ENCODE results near the gene SOX2.

The SOX2 gene

GRCh38 chr3:181705086-181705480 lies 6.6 kb upstream of the SOX2 start:
- no peak for DNase-seq

DNA sequence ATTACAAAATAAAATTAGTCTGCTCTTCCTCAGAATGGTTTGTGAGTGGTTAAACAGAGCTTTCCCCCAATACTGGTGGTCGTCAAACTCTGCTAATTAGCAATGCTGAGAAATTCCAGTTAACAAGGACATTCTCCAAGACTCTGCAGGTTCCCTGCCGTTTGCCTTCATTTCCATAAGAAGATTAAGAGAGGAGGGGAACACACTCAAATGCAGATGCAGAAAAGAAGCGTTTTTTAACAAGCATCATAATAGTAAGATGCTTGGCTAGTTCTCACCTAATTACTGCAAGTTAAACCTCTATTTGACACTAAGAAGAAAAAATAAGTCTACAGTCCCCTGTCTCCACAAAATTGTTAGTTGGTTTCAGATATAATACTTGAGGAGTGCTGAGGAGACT lies 3.7 kb upstream of the SOX2 start:
- DNase-seq = no peak

DNA sequence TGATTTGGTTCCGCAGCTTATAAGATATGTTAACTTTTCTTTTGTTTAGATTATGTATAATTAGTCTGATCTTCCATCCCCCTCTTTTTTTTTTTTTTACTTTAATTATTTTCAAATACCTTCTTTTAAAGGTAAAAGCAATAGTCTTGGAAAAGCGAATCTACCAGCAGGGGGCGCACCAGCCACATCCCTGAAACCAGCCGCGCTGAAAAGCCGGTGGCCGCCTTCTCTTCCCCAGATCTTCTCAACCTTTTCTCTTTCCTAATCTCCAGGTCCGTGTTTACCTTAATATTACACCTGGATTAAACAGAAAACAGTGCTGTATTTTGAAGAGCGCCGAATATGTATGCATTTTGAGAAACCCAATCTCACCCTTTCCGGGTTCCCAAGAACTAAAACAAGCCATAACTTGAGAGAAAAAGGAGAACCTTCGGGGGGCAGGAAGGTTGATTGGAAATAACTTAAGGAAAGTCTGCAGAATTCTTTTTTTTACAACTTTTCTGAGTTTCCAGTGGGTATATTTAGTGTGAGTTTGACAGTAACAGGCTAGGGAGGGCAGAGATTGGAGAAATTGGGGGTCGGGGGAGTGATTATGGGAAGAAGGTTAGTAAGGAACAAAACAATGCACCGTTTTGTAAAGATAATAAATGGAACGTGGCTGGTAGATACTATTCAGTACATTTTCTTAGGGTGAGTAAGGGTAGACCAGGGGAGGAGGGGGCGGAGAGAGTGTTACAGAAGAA lies 2.0 kb upstream of the SOX2 start:
- DNase-seq = peak; percentile 83

DNA sequence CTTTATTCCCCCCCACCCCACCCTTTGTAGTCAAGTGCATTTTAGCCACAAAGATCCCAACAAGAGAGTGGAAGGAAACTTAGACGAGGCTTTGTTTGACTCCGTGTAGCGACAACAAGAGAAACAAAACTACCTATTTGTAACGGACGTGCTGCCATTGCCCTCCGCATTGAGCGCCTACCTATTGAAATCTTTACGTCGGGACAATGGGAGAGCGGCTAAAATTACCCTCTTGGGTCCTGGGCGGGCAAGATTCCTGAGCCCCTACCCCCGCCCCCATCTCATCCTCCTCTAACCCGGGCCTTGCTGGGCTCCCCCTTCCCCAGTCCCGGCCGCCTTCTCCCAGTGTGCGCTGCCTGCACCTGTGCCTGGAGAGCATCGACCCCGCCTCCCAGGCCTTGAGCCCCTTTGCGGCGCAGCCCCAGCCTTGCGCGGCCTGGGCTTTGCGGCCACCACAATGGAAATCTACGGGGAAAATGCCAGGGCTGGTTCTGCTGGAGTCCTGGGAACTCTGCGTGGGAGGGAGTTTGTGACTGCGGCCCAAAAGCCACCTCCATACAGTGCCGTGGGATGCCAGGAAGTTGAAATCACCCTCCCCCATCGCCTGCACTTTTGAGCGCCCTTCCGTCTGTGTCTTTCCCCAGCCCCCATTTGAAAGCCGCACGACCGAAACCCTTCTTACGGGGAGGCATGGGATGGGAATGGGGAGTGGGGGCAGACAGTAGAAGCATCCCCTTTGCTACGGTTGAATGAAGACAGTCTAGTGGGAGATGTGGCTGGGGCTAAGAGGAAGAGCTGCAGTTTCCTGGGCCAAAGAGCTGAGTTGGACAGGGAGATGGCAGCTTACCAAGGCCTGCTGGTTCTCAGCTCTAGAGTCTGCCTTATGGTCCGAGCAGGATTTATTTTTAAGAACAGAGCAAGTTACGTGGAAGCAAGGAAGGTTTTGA lies 1.1 kb upstream of the SOX2 start:
- DNase-seq = no peak

GRCh38 chr3:181712226-181712552 lies 464 bp downstream of the SOX2 start:
- DNase-seq = no peak

DNA sequence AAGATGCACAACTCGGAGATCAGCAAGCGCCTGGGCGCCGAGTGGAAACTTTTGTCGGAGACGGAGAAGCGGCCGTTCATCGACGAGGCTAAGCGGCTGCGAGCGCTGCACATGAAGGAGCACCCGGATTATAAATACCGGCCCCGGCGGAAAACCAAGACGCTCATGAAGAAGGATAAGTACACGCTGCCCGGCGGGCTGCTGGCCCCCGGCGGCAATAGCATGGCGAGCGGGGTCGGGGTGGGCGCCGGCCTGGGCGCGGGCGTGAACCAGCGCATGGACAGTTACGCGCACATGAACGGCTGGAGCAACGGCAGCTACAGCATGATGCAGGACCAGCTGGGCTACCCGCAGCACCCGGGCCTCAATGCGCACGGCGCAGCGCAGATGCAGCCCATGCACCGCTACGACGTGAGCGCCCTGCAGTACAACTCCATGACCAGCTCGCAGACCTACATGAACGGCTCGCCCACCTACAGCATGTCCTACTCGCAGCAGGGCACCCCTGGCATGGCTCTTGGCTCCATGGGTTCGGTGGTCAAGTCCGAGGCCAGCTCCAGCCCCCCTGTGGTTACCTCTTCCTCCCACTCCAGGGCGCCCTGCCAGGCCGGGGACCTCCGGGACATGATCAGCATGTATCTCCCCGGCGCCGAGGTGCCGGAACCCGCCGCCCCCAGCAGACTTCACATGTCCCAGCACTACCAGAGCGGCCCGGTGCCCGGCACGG lies 991 bp downstream of the SOX2 start:
- peak; percentile 28 for DNase-seq

GRCh38 chr3:181713280-181713647 lies 1.5 kb downstream of the SOX2 start:
- DNase-seq = no peak

DNA sequence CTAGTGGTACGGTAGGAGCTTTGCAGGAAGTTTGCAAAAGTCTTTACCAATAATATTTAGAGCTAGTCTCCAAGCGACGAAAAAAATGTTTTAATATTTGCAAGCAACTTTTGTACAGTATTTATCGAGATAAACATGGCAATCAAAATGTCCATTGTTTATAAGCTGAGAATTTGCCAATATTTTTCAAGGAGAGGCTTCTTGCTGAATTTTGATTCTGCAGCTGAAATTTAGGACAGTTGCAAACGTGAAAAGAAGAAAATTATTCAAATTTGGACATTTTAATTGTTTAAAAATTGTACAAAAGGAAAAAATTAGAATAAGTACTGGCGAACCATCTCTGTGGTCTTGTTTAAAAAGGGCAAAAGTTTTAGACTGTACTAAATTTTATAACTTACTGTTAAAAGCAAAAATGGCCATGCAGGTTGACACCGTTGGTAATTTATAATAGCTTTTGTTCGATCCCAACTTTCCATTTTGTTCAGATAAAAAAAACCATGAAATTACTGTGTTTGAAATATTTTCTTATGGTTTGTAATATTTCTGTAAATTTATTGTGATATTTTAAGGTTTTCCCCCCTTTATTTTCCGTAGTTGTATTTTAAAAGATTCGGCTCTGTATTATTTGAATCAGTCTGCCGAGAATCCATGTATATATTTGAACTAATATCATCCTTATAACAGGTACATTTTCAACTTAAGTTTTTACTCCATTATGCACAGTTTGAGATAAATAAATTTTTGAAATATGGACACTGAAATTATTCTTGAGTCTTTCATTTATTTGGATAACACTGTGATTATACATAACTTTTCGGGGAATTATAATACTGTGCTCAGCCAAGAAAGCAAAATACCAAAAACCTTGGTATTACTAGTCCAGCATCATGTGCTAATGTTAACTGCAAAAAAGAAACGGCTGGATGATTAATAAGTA lies 2.2 kb downstream of the SOX2 start:
- no peak for DNase-seq

GRCh38 chr3:181715571-181716340 lies 4.0 kb downstream of the SOX2 start:
- no peak for DNase-seq

DNA sequence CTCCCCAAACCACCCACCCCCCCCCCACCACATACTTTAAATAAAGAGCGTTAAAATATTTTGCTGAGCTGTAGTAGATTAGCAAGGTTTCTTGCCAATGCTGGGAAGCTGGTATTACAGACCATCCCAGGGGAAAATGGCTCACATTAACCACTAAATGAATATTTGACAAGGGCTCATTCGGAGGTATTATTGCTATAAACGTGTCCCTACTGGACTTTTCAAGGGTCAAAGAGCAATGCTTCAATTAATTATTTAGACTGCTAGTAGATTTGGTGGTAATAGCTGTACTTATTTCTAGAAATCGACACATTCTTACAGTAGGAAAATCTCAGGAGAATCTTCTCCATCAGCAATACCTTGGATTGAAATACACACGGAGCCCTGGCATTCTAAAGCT lies 5.2 kb downstream of the SOX2 start:
- DNase-seq = no peak

DNA sequence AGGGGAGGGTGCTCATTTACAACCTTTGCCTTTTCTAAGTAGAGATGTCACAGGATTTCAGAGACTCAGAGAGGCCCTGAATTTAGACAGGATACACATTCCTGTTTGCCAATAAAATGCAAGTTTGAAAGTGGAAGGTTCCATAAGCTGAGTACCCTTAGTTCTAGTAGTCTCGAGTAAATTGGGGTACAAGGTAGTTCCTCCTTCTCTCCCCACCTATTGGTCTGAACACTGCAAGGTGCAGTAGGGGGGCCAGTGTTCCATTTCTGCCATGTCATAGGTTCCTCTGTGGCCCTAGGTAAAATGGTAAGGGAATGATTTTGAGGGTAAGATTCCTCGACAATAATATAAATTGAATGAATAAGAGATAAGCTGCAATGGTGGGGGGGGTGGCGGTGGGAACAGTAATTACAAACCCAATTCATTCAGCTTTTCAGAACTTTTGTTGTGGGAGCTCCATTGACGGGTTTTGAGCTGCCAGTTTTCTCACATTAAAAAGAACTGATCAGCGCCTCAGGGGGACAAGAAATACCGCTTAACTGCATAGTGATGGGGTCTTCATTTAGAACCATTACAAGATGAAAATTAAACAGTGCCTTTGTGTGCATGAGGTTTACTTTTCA lies 5.9 kb downstream of the SOX2 start:
- DNase-seq = no peak

DNA sequence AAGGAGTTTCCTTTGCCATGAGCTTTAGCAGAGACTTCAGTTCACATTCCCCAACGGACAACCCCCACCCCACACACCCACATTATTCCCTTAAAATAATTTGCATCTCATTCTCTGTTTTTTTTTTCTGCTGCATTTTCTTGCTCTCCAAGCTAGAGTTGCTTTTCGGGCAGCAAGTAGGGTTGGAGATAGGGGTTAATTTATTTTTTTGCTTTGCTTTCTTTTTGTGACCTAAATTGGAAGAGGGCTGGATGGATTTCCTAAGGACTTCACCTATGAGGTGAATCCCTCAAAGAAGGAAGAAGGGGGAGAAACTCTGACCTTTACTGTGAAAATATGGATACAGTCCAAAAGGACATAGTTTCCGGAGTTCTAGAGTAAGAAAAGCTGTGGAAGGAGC lies 6.6 kb downstream of the SOX2 start:
- no peak for DNase-seq

GRCh38 chr3:181718987-181719911 lies 7.5 kb downstream of the SOX2 start:
- DNase-seq = no peak

GRCh38 chr3:181719991-181720680 lies 8.4 kb downstream of the SOX2 start:
- no peak for DNase-seq

GRCh38 chr3:181721046-181721875 lies 9.5 kb downstream of the SOX2 start:
- DNase-seq = no peak

- DNase-seq = no peak
These were observed 10.4 kb downstream of the SOX2 start for GRCh38 chr3:181722156-181722555.

DNA sequence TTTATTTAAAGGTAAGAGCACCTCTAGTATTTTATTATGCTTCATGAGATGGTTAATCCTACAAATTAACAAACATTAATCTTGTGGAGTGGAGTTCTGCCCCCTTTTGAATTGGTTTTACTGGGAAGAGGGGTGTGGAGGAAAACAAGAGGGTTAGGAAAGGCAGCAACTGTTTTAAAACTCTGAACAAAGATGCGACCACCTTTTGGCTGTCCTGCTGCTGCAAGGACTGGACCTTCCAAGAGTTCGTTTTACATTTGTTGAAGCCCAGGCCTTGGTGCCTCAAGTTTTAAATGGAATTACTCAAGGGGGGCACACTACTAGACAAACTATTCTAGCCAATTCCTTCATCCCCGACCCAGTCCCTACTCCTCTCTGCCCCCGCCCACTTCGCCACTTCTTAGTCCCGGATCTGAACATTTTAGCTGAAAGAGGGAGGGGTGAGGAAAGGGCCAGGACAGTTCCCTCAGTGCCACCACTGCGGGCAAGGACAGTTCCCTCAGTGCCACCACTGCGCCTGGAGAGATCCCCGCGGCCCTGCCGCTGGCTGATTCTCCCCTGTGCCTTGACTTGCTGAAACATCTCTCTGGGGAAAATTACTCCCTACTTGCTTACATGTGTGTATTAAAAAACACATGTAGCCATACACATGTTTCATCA lies 11.2 kb downstream of the SOX2 start:
- DNase-seq = no peak

DNA sequence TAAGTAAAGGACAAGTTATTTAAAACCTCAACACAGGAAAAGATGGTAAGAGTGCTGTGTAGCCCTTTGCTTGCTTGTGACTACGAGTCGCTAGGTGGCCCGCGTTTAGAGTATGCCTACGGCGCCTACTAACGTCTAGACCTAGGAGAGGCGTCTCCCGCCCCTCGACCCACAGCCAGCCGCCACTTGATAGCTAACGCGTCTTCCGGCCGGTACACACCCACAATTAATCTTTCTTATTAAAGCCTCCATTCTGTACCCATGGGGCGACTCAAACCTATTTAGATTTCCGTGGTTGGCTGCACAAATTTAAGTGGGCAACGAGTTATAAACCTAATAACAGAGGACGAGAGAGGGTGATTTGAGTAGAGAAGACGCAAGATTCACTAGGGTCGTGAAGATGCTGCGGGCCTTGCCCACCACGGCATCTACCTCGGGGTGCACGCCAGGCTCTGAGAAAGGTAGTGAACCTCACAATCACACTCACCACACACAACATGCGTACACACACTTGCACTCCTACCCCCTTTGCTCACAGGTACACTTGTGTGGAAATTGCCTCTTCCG lies 12.0 kb downstream of the SOX2 start:
- no peak for DNase-seq
